GM12878 (cell line): ENCODE results near the gene DZANK1. TPM values are rescaled to one million over a fixed set of nuclear protein-coding genes. Genes with fewer than 3 reads are reported as not detected.

Source experiments
- ATAC-seq: fragments of 200-7000 bp; cut with Tn5 transposase; 3 replicates; pipeline ENCODE4 v1.9.1; 2020; ENCODE audit warnings: mild to moderate bottlenecking, moderate library complexity
- BruUV-seq: library from RNA; stranded (reverse); fragments of 400-500 nt; replicated peaks from 2 replicates; lab custom pipeline; 2021; lab: Mats Ljungman, UMichigan
- CTCF ChIA-PET: fragments of 300-600 bp; sonication (Branson Sonifier 250); formaldehyde crosslinking; extraction: SDS; loops from one replicate; lab custom pipeline; 2021; ENCODE audit warnings: inconsistent platforms; lab: Yijun Ruan, JAX
- POLR2A ChIA-PET: fragments of 350-600 bp; formaldehyde crosslinking; extraction: SDS; loops from one replicate; lab custom pipeline; 2021; ENCODE audit warnings: inconsistent platforms; lab: Charles Lee
- RAD21 ChIA-PET: fragments of 300-600 bp; sonication (Branson Sonifier 250); formaldehyde crosslinking; loops from one replicate; lab custom pipeline; 2023; ENCODE audit warnings: antibody characterized with exemption; ENCODE audit not compliant: unreplicated experiment; lab: Charles Lee
- SMC1A ChIA-PET: fragments of 300-600 bp; sonication (Branson Sonifier 250); formaldehyde crosslinking; loops from one replicate; lab custom pipeline; 2023; ENCODE audit not compliant: unreplicated experiment, uncharacterized antibody; lab: Charles Lee
- DNase-seq: peaks from one replicate; pipeline ENCODE4 v3.0.0-alpha.2; 2011; ENCODE audit warnings: low read depth, low spot score
- FAIRE-seq: peaks from 3 replicates; lab custom pipeline; 2011; peaks lifted over from hg19 to GRCh38; lab: Jason Lieb, UNC
- H2AFZ ChIP-seq: 2 replicates; pipeline ENCODE4 v1.6.0; 2011; ENCODE audit warnings: low read depth, low read length, control low read depth; ENCODE audit not compliant: control insufficient read depth
- H3K27ac ChIP-seq: 2 replicates; pipeline ENCODE4 v1.5.1; 2011; ENCODE audit warnings: control low read depth; ENCODE audit not compliant: control insufficient read depth, insufficient read depth
- H3K27me3 ChIP-seq, 2 experiments: replicated peaks in 1 of 2; 2 replicates each; pipeline versions ENCODE4 v1.6.0 to v1.6.1; 2011; ENCODE audit warnings: low read length in 1 of 2; ENCODE audit not compliant: control insufficient read depth in 2 of 2, insufficient read depth in 2 of 2
- H3K36me3 ChIP-seq, 2 experiments: 2 replicates each; pipeline ENCODE4 v1.5.1; 2011; ENCODE audit warnings: low read length in 1 of 2; ENCODE audit not compliant: control insufficient read depth in 2 of 2, insufficient read depth in 2 of 2
- H3K4me1 ChIP-seq: 2 replicates; pipeline ENCODE4 v1.6.1; 2011; ENCODE audit warnings: mild to moderate bottlenecking, low read length, moderate library complexity, mixed read lengths; ENCODE audit not compliant: control insufficient read depth, insufficient read depth
- H3K4me2 ChIP-seq: 2 replicates; pipeline ENCODE4 v1.6.0; 2011; ENCODE audit warnings: control low read depth; ENCODE audit not compliant: control insufficient read depth, insufficient read depth
- H3K4me3 ChIP-seq: fragments of 200-600 bp; sonication (generic); 2 replicates; pipeline ENCODE4 v1.5.1; 2016
- H3K79me2 ChIP-seq: 2 replicates; pipeline ENCODE4 v1.6.0; 2011; ENCODE audit warnings: low read length; ENCODE audit not compliant: control insufficient read depth, insufficient read depth
- H3K9ac ChIP-seq: 2 replicates; pipeline ENCODE4 v1.8.0; 2011; ENCODE audit warnings: low read length, control low read depth, mixed read lengths; ENCODE audit not compliant: control insufficient read depth, insufficient read depth
- H3K9me3 ChIP-seq: replicated peaks from 3 replicates; pipeline ENCODE4 v1.5.1; 2011; ENCODE audit warnings: mild to moderate bottlenecking, low read length; ENCODE audit not compliant: control insufficient read depth, insufficient read depth
- H4K20me1 ChIP-seq: 2 replicates; pipeline ENCODE4 v1.6.0; 2011; ENCODE audit not compliant: control insufficient read depth, insufficient read depth
- IKZF2 ChIP-seq, 2 experiments: fragments of 450-650 bp; IDR thresholded peaks; 2 replicates each; pipeline ENCODE4 v1.6.1; 2017; ENCODE audit warnings: mild to moderate bottlenecking in 2 of 2, moderate library complexity in 2 of 2
- MEF2B ChIP-seq: fragments of 450-650 bp; IDR thresholded peaks from 2 replicates; pipeline ENCODE4 v1.6.1; 2018; ENCODE audit warnings: mild to moderate bottlenecking, moderate library complexity; ENCODE audit not compliant: partially characterized antibody, poor library complexity, severe bottlenecking
- PKNOX1 ChIP-seq: fragments of 450-650 bp; IDR thresholded peaks from 2 replicates; pipeline ENCODE4 v1.6.1; 2016; ENCODE audit warnings: mild to moderate bottlenecking
- SMARCA5 ChIP-seq: fragments of 450-650 bp; IDR thresholded peaks from 2 replicates; pipeline ENCODE4 v1.6.1; 2017; ENCODE audit warnings: mild to moderate bottlenecking
- STAT3 ChIP-seq: IDR thresholded peaks from 2 replicates; pipeline ENCODE4 v1.6.1; 2011; ENCODE audit warnings: low read depth, low read length, improper control_type of control experiment
- YY1 ChIP-seq: IDR thresholded peaks from 2 replicates; pipeline ENCODE4 v1.6.1; 2011; ENCODE audit warnings: low read depth, mild to moderate bottlenecking, low read length
- ZBTB33 ChIP-seq: fragments of 450-650 bp; IDR thresholded peaks from 2 replicates; pipeline ENCODE4 v1.6.1; 2017; ENCODE audit warnings: mild to moderate bottlenecking
- WGBS: methylation state at CpG from one replicate; pipeline ENCODE4 v1.1.6; 2016; ENCODE audit warnings: low lambda C conversion rate; ENCODE audit not compliant: insufficient replicate concordance, insufficient coverage; ENCODE audit errors: missing lambda C conversion rate; 5-methylcytosine and 5-hydroxymethylcytosine counted together
- in situ Hi-C: fragments of 300-500 bp; cut with MboI; formaldehyde crosslinking; loops from 9 replicates; pipeline ENCODE4 v1.14.3; 2018; ENCODE audit warnings: mixed read lengths
- intact Hi-C: fragments of 100-400 bp; cut with micrococcal nuclease; formaldehyde crosslinking; loops from one replicate; pipeline ENCODE4 v1.14.2; 2022; ENCODE audit not compliant: unreplicated experiment
- polyA plus RNA-seq, 11 experiments: library from polyadenylated mRNA; depleted of rRNA in 4 of 11; unstranded in 6 of 11; stranded (reverse) in 5 of 11; fragments of >200 nt; fragmentation: Nextera tagmentation in 4 of 11; fragmentation: Illumina TruSeq in 1 of 11; extraction: Ambion mirVana in 4 of 11; extraction: Trizol in 1 of 11; gene quantifications; 1 replicate in 1 of 11; 2 replicates in 10 of 11; pipeline versions ENCODE4 v1.2.1 to v1.2.3, GENCODE V29; 2011 to 2016; ENCODE audit warnings: inconsistent platforms in 2 of 11, missing spikeins in 2 of 11, low read depth in 1 of 11
- total RNA-seq, 4 experiments: library from RNA; depleted of rRNA in 3 of 4; stranded (reverse); fragments of >200 nt in 3 of 4; fragmentation: Illumina TruSeq in 1 of 4; extraction: Trizol in 1 of 4; gene quantifications; 2 replicates each; pipeline versions ENCODE4 v1.2.1 to v1.2.3, GENCODE V29; 2013 to 2021

DZANK1 gene
- total and polyA plus RNA-seq, 10 of the 15 experiments (the other 5 are each of a cell fraction or from before 2014, with no cell fraction given): 3.6 to 12.6 (median 6.5) TPM

DNA sequence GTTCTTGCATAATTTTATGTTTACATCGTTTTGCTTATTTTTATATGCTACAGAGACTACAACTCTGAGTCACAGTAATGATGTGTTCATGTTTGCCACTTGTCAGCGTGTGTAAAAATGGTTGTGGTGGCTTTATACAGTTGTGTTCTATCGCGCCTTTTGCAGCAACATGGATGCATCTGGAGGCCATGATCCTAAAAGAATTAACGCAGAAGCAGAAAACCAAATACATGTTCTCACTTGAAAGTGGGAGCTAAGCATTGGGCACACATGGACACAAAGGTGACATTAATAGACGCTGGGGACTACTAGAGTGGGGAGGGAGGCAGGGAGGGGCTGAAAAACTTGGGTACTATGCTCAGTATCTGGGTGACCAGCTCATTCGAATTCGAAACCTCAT, 39.9 kb upstream of the DZANK1 start:
- SMC1A ChIA-PET: interaction anchor here (1.0 to 5.6 kb wide), 11 partner anchors 10 to 542 kb away, joined by 3 to 83 read pairs (median 4); partner anchors contain the start of genes DZANK1, POLR3F, RBBP9 and SMIM26
- CTCF ChIA-PET: interaction anchor here (0.7 to 4.6 kb wide), 8 partner anchors 8 to 94 kb away, joined by 3 to 46 read pairs (median 6); partner anchors contain the start of genes DZANK1, POLR3F and RBBP9
- no peak for DNase-seq

More for the DNA sequence above, 39.9 kb upstream of the DZANK1 start:
- Histone ChIP-seq H3K79me2 (peaks cover 19% of the 10 kb centered on the region), H3K4me2 (peak overlapping the region; percentile 95), H3K9ac (peak overlapping the region; percentile 86), H3K36me3 (no peaks in the 10 kb centered on the region; a peak in 1 of 4 replicates), H4K20me1 (no peaks in the 10 kb centered on the region), H2AFZ (peak overlapping the region; percentile 92), H3K4me3 (peak overlapping the region; percentile 80), H3K27me3 (no peaks in the 10 kb centered on the region), H3K27ac (peak overlapping the region; percentile 98), H3K9me3 (no peaks in the 10 kb centered on the region), H3K4me1 (no peaks in the 10 kb centered on the region)
- no peak for FAIRE-seq
- intact Hi-C loops (loop anchor here (1.0 to 5.0 kb wide), 5 partner anchors 9 to 94 kb away; partner anchors contain the start of genes DTD1, DZANK1, POLR3F and RBBP9), in situ Hi-C loops (loop anchor here (25.0 kb wide), 1 partner anchor 1506 kb away; the partner anchor contains the start of gene NAA20)
- BruUV-seq: no TSS peak
- RAD21 ChIA-PET: interaction anchor here (1.2 to 3.3 kb wide), 8 partner anchors 10 to 564 kb away, joined by 4 to 67 read pairs (median 8); partner anchors contain the start of genes DZANK1, POLR3F, RBBP9 and SMIM26
- POLR2A ChIA-PET: interaction anchor here (0.7 to 5.2 kb wide), 12 partner anchors 9 to 432 kb away, joined by 3 to 96 read pairs (median 7); partner anchors contain the start of genes DZANK1, POLR3F, RBBP9 and ZNF133
- peak; percentile 4; the same call in 1 of the 3 replicates for ATAC-seq
- 51% methylated on average over 8 of the region's 8 CpGs for WGBS
- TF ChIP-seq SMARCA5 (0 out of 2 replicates have a peak, but pooled peaks have one; percentile 26), STAT3 (no peak), ZBTB33 (0 out of 2 replicates have a peak, but pooled peaks have one; percentile 14), IKZF2 (IDR thresholded peaks at IDR 0.05) (no peak), MEF2B (no peak), PKNOX1 (no peak), YY1 (peak; percentile 10; the same call in 1 of the 2 replicates)
